ENCODE results near the gene EPHA5.

EPHA5 gene

GRCh38 chr4:65698631-65699030, 28.3 kb upstream of the EPHA5 start:
- CTCF ChIA-PET, result interaction anchor here (1.1 kb wide), 1 partner anchor 32 kb away, joined by 3 read pairs; no protein-coding TSS in a partner anchor

GRCh38 chr4:65696436-65696835, 26.1 kb upstream of the EPHA5 start:
- Histone ChIP-seq H3K27ac (ENCODE audit: extremely low read depth, low read depth, low read length) (no peak overlapping the region), H3K9me3 (ENCODE audit: control insufficient read depth, insufficient read depth, low read depth, low read length) (no peaks in the 10 kb centered on the region), H3K4me3 (ENCODE audit: low read depth, low read length) (no peak overlapping the region), H3K36me3 (ENCODE audit: control insufficient read depth in 2 of 2, insufficient read depth in 1 of 2, low read length in 2 of 2) (no peaks in the 10 kb centered on the region), H3K4me1 (ENCODE audit: control insufficient read depth, insufficient read depth, low read length) (no peaks in the 10 kb centered on the region)
- POLR2A ChIA-PET, result no interaction called here
- TF ChIP-seq ZNF660 (tag by site-specific recombination; IDR thresholded peaks at IDR 0.05), result no peak
- TF ChIP-seq KLF9 (tag by site-specific recombination; IDR thresholded peaks at IDR 0.05; ENCODE audit: low read depth), result no peak
- no peak for TF ChIP-seq ZNF37A (tag by site-specific recombination; IDR thresholded peaks at IDR 0.05)
- no peak for TF ChIP-seq GLI2 (tag by site-specific recombination; IDR thresholded peaks at IDR 0.05; ENCODE audit: borderline replicate concordance, low read depth)
- no peak for TF ChIP-seq ZNF211 (tag by site-specific recombination; IDR thresholded peaks at IDR 0.05; ENCODE audit: low read depth)
- no peak for TF ChIP-seq ZNF48 (tag by site-specific recombination; IDR thresholded peaks at IDR 0.05)
- TF ChIP-seq ZNF558 (tag by site-specific recombination; IDR thresholded peaks at IDR 0.05), result no peak
- no peak for TF ChIP-seq PATZ1 (tag by site-specific recombination; IDR thresholded peaks at IDR 0.05)
- TF ChIP-seq ZNF112 (tag by site-specific recombination; IDR thresholded peaks at IDR 0.05), result no peak
- TF ChIP-seq ZNF239 (tag by site-specific recombination; IDR thresholded peaks at IDR 0.05), result no peak
- no peak for TF ChIP-seq ZNF473 (tag by site-specific recombination; IDR thresholded peaks at IDR 0.05)
- TF ChIP-seq PRDM4 (tag by site-specific recombination; IDR thresholded peaks at IDR 0.05), result no peak
- no peak for TF ChIP-seq ZNF621 (tag by site-specific recombination; IDR thresholded peaks at IDR 0.05)
- no peak for TF ChIP-seq ZNF274 (IDR thresholded peaks at IDR 0.05; ENCODE audit: low read length)
- no peak for TF ChIP-seq ZNF274 (tag by site-specific recombination; IDR thresholded peaks at IDR 0.05; ENCODE audit: borderline replicate concordance)
- no peak for TF ChIP-seq ZNF292 (tag by site-specific recombination; IDR thresholded peaks at IDR 0.05; ENCODE audit: borderline replicate concordance, low read depth)
- CTCF ChIA-PET, result interaction anchor here (0.7 kb wide), 1 partner anchor 283 kb away, joined by 3 read pairs; no protein-coding TSS in a partner anchor

More at GRCh38 chr4:65698631-65699030, 28.3 kb upstream of the EPHA5 start:
- POLR2A ChIA-PET, result no interaction called here
- Histone ChIP-seq H3K27ac (ENCODE audit: extremely low read depth, low read depth, low read length) (no peak overlapping the region), H3K4me3 (ENCODE audit: low read depth, low read length) (no peak overlapping the region), H3K9me3 (ENCODE audit: control insufficient read depth, insufficient read depth, low read depth, low read length) (no peaks in the 10 kb centered on the region), H3K4me1 (ENCODE audit: control insufficient read depth, insufficient read depth, low read length) (no peaks in the 10 kb centered on the region), H3K36me3 (ENCODE audit: control insufficient read depth in 2 of 2, insufficient read depth in 1 of 2, low read length in 2 of 2) (no peaks in the 10 kb centered on the region)
- no peak for TF ChIP-seq YY2 (tag by site-specific recombination; IDR thresholded peaks at IDR 0.05)
- no peak for TF ChIP-seq HIC1 (tag by site-specific recombination; IDR thresholded peaks at IDR 0.05)

All from HEK293 (cell line).